ENCODE results near the gene RASGEF1C.

The RASGEF1C gene

GRCh38 chr5:180119903-180120236 lies 89.1 kb downstream of the RASGEF1C start:
- H3K4me3 ChIP-seq (ENCODE audit: control insufficient read depth, low read depth, low read length): no peak overlapping the region
- no peak for TF ChIP-seq CTCF (IDR thresholded peaks at IDR 0.05; ENCODE audit: control insufficient read depth, insufficient read depth, low read depth, low read length, missing control alignments)
- DNase-seq (ENCODE audit: low read depth): no peak

- no peak for DNase-seq (ENCODE audit: low read depth)
- no peak overlapping the region for H3K4me3 ChIP-seq (ENCODE audit: control insufficient read depth, low read depth, low read length)
- no peak for TF ChIP-seq CTCF (IDR thresholded peaks at IDR 0.05; ENCODE audit: control insufficient read depth, insufficient read depth, low read depth, low read length, missing control alignments)
Observed at GRCh38 chr5:180119031-180119902, 89.7 kb downstream of the RASGEF1C start.

- no peak for TF ChIP-seq CTCF (IDR thresholded peaks at IDR 0.05; ENCODE audit: control insufficient read depth, insufficient read depth, low read depth, low read length, missing control alignments)
- H3K4me3 ChIP-seq (ENCODE audit: control insufficient read depth, low read depth, low read length): no peak overlapping the region
- DNase-seq (ENCODE audit: low read depth): no peak
Observed at GRCh38 chr5:180118391-180118791, 90.6 kb downstream of the RASGEF1C start.

- no peak overlapping the region for H3K4me3 ChIP-seq (ENCODE audit: control insufficient read depth, low read depth, low read length)
- no peak for DNase-seq (ENCODE audit: low read depth)
- TF ChIP-seq CTCF (IDR thresholded peaks at IDR 0.05; ENCODE audit: control insufficient read depth, insufficient read depth, low read depth, low read length, missing control alignments): no peak
Observed at GRCh38 chr5:180117000-180117725, 91.8 kb downstream of the RASGEF1C start.

- no peak for DNase-seq (ENCODE audit: low read depth)
- TF ChIP-seq CTCF (IDR thresholded peaks at IDR 0.05; ENCODE audit: control insufficient read depth, insufficient read depth, low read depth, low read length, missing control alignments): no peak
- H3K4me3 ChIP-seq (ENCODE audit: control insufficient read depth, low read depth, low read length): no peak overlapping the region
Observed at GRCh38 chr5:180116077-180116999, 92.7 kb downstream of the RASGEF1C start.

Measured in AG09309 (cell line).